ENCODE results near the gene ALOX15B. TPM values are rescaled to one million over a fixed set of nuclear protein-coding genes. Genes with fewer than 3 reads are reported as not detected.

ALOX15B gene
- polyA plus RNA-seq, 1 donor from 2014 or later = not detected

- no peak overlapping the region for H3K9ac ChIP-seq (ENCODE audit: low read length)
- H3K9me3 ChIP-seq (ENCODE audit: low read length) = no peaks in the 10 kb centered on the region
- no peaks in the 10 kb centered on the region for H3K79me2 ChIP-seq (replicated peaks; ENCODE audit: insufficient read depth, low read length)
- peaks cover 18% of the 10 kb centered on the region for H3K27me3 ChIP-seq (ENCODE audit: insufficient read depth, low read depth, low read length)
- TF ChIP-seq EP300 (conservative IDR thresholded peaks at IDR 0.05; ENCODE audit: poor library complexity, severe bottlenecking) (no peak), CTCF (IDR thresholded peaks at IDR 0.05; ENCODE audit: poor library complexity, severe bottlenecking) (no peak), MXI1 (conservative IDR thresholded peaks at IDR 0.05; ENCODE audit: poor library complexity, severe bottlenecking) (no peak), RAD21 (conservative IDR thresholded peaks at IDR 0.05) (no peak), TAF1 (IDR thresholded peaks at IDR 0.05; ENCODE audit: low read depth) (no peak), POLR2AphosphoS5 (IDR thresholded peaks at IDR 0.05) (no peak), REST (IDR thresholded peaks at IDR 0.05; ENCODE audit: borderline replicate concordance) (no peak), EZH2 (IDR thresholded peaks at IDR 0.05; ENCODE audit: borderline replicate concordance, insufficient read depth, low read length, poor library complexity, severe bottlenecking) (no peak), SMC3 (conservative IDR thresholded peaks at IDR 0.05; ENCODE audit: poor library complexity) (no peak)
- no peak overlapping the region for H3K4me3 ChIP-seq (ENCODE audit: low read length)
- no peaks in the 10 kb centered on the region for H4K20me1 ChIP-seq (ENCODE audit: insufficient read depth)
- H3K4me2 ChIP-seq (ENCODE audit: low read length) = no peak overlapping the region
- H3K27ac ChIP-seq (ENCODE audit: low read length) = no peak overlapping the region
- H3K9me2 ChIP-seq (ENCODE audit: insufficient read depth, low read length) = no peaks in the 10 kb centered on the region
- H3K36me3 ChIP-seq (ENCODE audit: insufficient read depth, low read length) = no peaks in the 10 kb centered on the region
- no peak overlapping the region for H2AFZ ChIP-seq (ENCODE audit: low read depth, low read length)
- H3F3A ChIP-seq (ENCODE audit: insufficient read depth, low read length, poor library complexity, severe bottlenecking) = no peaks in the 10 kb centered on the region
Measured at GRCh38 chr17:8013731-8014557, 24.9 kb upstream of the ALOX15B start.

GRCh38 chr17:8014558-8014850, 24.4 kb upstream of the ALOX15B start:
- Histone ChIP-seq H3F3A (ENCODE audit: insufficient read depth, low read length, poor library complexity, severe bottlenecking) (no peaks in the 10 kb centered on the region), H4K20me1 (ENCODE audit: insufficient read depth) (no peaks in the 10 kb centered on the region), H3K9me2 (ENCODE audit: insufficient read depth, low read length) (no peaks in the 10 kb centered on the region), H3K79me2 (replicated peaks; ENCODE audit: insufficient read depth, low read length) (no peaks in the 10 kb centered on the region), H3K4me2 (ENCODE audit: low read length) (no peak overlapping the region), H3K9ac (ENCODE audit: low read length) (no peak overlapping the region), H3K4me3 (ENCODE audit: low read length) (no peak overlapping the region), H2AFZ (ENCODE audit: low read depth, low read length) (no peak overlapping the region), H3K36me3 (ENCODE audit: insufficient read depth, low read length) (no peaks in the 10 kb centered on the region), H3K9me3 (ENCODE audit: low read length) (no peaks in the 10 kb centered on the region), H3K27ac (ENCODE audit: low read length) (no peak overlapping the region), H3K27me3 (ENCODE audit: insufficient read depth, low read depth, low read length) (peaks cover 18% of the 10 kb centered on the region)
- TF ChIP-seq POLR2AphosphoS5 (IDR thresholded peaks at IDR 0.05) = no peak
- TF ChIP-seq REST (IDR thresholded peaks at IDR 0.05; ENCODE audit: borderline replicate concordance) = no peak
- no peak for TF ChIP-seq EP300 (conservative IDR thresholded peaks at IDR 0.05; ENCODE audit: poor library complexity, severe bottlenecking)
- TF ChIP-seq MXI1 (conservative IDR thresholded peaks at IDR 0.05; ENCODE audit: poor library complexity, severe bottlenecking) = no peak
- no peak for TF ChIP-seq SMC3 (conservative IDR thresholded peaks at IDR 0.05; ENCODE audit: poor library complexity)
- TF ChIP-seq CTCF (IDR thresholded peaks at IDR 0.05; ENCODE audit: poor library complexity, severe bottlenecking) = no peak
- TF ChIP-seq RAD21 (conservative IDR thresholded peaks at IDR 0.05) = no peak
- no peak for TF ChIP-seq TAF1 (IDR thresholded peaks at IDR 0.05; ENCODE audit: low read depth)
- no peak for TF ChIP-seq EZH2 (IDR thresholded peaks at IDR 0.05; ENCODE audit: borderline replicate concordance, insufficient read depth, low read length, poor library complexity, severe bottlenecking)

Measured in neural cell (in vitro differentiated cells).